ENCODE results near the gene SPATA24.

DNA sequence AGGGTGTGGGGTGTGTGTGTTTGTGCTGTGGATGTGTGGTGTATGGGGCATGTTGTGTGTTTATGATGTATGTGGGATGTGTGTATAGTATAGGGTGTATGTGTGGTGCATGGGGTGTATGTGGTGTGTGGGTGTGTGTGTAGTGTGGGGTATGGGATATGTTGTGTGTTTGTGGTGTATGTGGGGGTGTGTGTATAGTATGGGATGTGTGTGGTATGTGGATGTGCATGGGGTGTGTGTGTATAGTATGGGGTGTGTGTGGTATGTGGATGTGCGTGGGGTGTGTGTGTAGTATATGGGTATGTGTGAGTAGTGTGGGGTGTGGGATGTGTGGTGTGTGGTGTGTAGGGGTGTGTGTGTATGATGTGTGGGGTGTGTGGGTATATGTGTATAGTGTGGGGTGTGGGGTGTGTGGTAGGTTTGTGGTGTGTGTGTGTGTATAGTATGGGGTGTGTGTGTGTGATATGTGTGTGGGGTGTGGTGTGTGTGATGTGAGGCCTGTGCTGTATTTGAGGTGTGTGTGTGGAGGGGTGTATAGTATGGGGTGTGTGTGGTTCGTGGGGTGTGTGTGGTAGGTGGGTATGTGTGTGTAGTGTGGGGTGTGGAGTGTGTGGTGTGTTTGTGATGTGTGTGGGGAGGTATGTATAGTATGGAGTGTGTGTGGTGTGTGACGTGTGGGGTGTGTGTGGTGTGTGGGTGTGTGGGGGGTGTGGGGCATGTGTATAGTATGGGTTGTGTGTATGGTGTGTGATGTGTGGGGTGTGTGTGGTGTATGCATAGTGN, 48.2 kb upstream of the SPATA24 start:
- TF ChIP-seq, protein P1, sequence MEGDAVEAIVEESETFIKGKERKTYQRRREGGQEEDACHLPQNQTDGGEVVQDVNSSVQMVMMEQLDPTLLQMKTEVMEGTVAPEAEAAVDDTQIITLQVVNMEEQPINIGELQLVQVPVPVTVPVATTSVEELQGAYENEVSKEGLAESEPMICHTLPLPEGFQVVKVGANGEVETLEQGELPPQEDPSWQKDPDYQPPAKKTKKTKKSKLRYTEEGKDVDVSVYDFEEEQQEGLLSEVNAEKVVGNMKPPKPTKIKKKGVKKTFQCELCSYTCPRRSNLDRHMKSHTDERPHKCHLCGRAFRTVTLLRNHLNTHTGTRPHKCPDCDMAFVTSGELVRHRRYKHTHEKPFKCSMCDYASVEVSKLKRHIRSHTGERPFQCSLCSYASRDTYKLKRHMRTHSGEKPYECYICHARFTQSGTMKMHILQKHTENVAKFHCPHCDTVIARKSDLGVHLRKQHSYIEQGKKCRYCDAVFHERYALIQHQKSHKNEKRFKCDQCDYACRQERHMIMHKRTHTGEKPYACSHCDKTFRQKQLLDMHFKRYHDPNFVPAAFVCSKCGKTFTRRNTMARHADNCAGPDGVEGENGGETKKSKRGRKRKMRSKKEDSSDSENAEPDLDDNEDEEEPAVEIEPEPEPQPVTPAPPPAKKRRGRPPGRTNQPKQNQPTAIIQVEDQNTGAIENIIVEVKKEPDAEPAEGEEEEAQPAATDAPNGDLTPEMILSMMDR (conservative IDR thresholded peaks at IDR 0.05; ENCODE audit: low read depth, low read length), result no peak
- TF ChIP-seq EZH2 (IDR thresholded peaks at IDR 0.05; ENCODE audit: low read length, unreplicated experiment), result no peak
- no peak for TF ChIP-seq EZH2phosphoT487 (IDR thresholded peaks at IDR 0.05; ENCODE audit: borderline replicate concordance, low read length)
